Measurements from ENCODE around the gene SPRTN. TPM values are rescaled to one million over a fixed set of nuclear protein-coding genes. Genes with fewer than 3 reads are reported as not detected.

The SPRTN gene
- total and polyA plus RNA-seq, 10 donors = 3.1 to 28.7 (median 11.6) TPM

DNA sequence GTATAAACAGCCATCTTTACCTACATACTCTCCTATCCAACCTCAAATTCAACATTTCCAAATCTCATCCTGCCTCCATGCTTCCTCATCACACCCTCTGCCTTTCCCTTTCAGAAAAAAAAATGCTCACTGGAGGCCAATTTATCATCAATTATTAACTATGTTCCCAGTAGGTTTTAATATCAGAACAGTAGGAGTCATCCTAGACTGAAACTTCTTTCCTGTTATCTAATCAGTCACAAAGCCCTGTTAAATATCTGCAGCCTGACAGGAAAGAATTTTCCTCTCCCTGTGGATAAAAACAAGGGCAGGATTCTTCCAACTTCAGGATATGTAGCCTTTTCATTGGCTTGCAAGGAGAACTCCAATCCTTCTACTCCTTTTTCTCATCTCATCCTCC is 55.6 kb downstream of the SPRTN start:
- Histone ChIP-seq H3K36me3 (no peaks in the 10 kb centered on the region), H3K27ac (no peak overlapping the region), H3K4me3 (no peak overlapping the region), H3K27me3 (replicated peaks in 1 of 7) (no peaks in the 10 kb centered on the region), H3K4me1 (peaks cover 21 to 92% (median 45%) of the 10 kb centered on the region in 6 donors), H3K9me3 (no peaks in the 10 kb centered on the region)
- no peak for DNase-seq
- TF ChIP-seq, protein P1, sequence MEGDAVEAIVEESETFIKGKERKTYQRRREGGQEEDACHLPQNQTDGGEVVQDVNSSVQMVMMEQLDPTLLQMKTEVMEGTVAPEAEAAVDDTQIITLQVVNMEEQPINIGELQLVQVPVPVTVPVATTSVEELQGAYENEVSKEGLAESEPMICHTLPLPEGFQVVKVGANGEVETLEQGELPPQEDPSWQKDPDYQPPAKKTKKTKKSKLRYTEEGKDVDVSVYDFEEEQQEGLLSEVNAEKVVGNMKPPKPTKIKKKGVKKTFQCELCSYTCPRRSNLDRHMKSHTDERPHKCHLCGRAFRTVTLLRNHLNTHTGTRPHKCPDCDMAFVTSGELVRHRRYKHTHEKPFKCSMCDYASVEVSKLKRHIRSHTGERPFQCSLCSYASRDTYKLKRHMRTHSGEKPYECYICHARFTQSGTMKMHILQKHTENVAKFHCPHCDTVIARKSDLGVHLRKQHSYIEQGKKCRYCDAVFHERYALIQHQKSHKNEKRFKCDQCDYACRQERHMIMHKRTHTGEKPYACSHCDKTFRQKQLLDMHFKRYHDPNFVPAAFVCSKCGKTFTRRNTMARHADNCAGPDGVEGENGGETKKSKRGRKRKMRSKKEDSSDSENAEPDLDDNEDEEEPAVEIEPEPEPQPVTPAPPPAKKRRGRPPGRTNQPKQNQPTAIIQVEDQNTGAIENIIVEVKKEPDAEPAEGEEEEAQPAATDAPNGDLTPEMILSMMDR (IDR thresholded peaks at IDR 0.05 in 8 of 11, conservative IDR thresholded peaks at IDR 0.05 in 3 of 11) = no peak
- no peak for TF ChIP-seq POLR2A (IDR thresholded peaks at IDR 0.05)
- no peak for TF ChIP-seq POLR2AphosphoS5 (IDR thresholded peaks at IDR 0.05)
- intact Hi-C loops (cut with DNase I; ENCODE audit: low total_unique reads) = no loop called here

DNA sequence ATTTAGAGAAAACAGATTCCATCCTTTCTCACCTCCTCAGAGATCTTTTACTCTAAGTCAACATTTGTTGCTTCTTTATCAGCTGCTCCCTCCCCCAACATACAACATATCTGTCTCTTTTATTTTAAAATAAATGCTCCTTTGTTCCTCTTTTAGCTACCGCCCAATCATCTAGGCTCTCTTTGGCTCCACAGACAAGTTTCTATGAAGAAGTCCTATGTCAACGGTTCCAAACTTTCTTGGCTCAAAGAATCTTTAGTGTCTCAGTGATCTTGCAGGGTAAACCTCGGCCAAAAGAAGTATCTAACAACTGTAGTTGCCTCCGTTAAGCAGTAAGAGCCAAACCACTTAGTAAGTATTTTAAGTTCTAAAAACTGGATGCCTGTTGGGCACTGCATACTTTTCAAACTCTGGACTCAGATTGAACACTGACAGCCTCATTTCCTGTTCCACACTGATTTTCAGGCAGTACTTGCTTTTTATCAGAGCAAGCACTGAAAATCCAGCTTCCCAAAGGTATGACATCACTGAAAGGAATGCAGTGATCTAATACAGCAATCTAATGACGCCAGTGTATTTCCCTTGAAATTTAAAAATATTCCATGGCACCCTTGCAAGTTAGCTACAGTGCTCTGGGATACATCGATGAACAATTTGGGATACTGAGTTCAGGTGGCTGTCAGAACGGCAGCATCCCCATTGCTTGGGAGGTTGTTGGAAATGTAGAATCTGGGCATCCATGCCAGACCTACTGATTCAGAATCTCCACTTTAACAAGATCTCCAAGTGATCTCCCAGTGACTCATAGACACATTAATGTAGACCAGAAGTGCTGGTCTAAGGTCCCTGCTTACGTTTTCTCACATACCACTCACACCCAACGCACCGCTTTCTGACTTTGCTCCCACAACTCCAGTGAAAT is 57.2 kb downstream of the SPRTN start:
- intact Hi-C loops (cut with DNase I; ENCODE audit: low total_unique reads) = no loop called here
- no peak for TF ChIP-seq POLR2AphosphoS5 (IDR thresholded peaks at IDR 0.05)
- TF ChIP-seq, protein P1 (IDR thresholded peaks at IDR 0.05 in 8 of 11, conservative IDR thresholded peaks at IDR 0.05 in 3 of 11) = no peak
- no peak for TF ChIP-seq POLR2A (IDR thresholded peaks at IDR 0.05)
- 52 to 66% (median 57%) methylated on average over 10 of the region's 10 CpGs for WGBS, 5 donors
- H3K4me3 ChIP-seq = no peak overlapping the region
- no peaks in the 10 kb centered on the region for H3K27me3 ChIP-seq (replicated peaks in 1 of 7)
- H3K9me3 ChIP-seq = no peaks in the 10 kb centered on the region
- H3K4me1 ChIP-seq = peaks cover 17 to 86% (median 47%) of the 10 kb centered on the region in 6 donors
- H3K36me3 ChIP-seq = no peaks in the 10 kb centered on the region
- H3K27ac ChIP-seq = peak overlapping the region; percentile 1 to 66 (median 50)
- no peak for DNase-seq

DNA sequence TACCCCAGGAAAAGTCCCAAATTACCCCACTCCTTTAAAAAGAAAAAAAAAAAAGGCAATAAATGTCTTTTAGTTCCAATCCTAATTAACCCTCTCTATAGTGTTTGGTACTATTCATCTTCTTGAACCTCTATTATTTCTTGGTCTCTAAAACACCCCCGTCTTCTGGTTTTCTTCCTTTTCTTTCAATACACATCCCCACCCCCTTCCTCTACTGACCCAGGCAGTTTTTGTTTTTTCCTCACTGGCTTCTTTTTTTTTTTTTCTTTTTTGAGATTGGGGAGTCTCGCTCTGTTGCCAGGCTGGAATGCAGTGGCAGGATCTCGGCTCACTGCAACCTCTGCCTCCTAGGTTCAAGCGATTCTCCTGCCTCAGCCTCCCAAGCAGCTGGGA is 57.9 kb downstream of the SPRTN start:
- WGBS, 5 donors = 89 to 98% (median 93%) methylated on average over 4 of the region's 4 CpGs
- intact Hi-C loops (cut with DNase I; ENCODE audit: low total_unique reads) = no loop called here
- DNase-seq = no peak
- TF ChIP-seq POLR2A (IDR thresholded peaks at IDR 0.05) (no peak), POLR2AphosphoS5 (IDR thresholded peaks at IDR 0.05) (no peak)
- TF ChIP-seq, protein P1 (IDR thresholded peaks at IDR 0.05 in 8 of 11, conservative IDR thresholded peaks at IDR 0.05 in 3 of 11) = no peak
- Histone ChIP-seq H3K4me1 (peaks cover 17 to 86% (median 43%) of the 10 kb centered on the region in 6 donors), H3K9me3 (no peaks in the 10 kb centered on the region), H3K27me3 (replicated peaks in 1 of 7) (no peaks in the 10 kb centered on the region), H3K36me3 (no peaks in the 10 kb centered on the region), H3K4me3 (no peak overlapping the region), H3K27ac (peak overlapping the region in 7 of 8 donors; percentile 1 to 66 (median 52))

DNA sequence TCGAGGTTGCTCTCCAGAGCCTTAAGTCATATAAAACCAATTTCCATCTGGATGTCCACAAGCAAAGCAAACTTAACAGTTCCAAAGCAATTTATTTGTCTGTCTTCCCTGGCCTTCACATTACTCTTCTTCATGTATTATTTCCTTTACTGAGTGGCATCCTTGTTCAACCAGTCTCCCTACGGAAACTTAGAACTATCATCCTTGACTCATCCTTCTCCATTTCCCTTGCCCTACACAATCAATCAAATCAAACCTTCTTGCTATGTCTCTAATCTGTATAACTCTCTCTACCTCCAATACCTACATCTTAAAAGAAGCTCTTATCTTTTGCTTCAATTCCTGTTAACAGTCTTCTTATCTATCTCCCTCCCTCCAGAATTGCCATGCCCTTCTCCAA is 58.5 kb downstream of the SPRTN start:
- no peak overlapping the region for H3K27ac ChIP-seq
- WGBS, 5 donors = 80 to 93% (median 89%) methylated on average over 2 of the region's 2 CpGs
- H3K9me3 ChIP-seq = no peaks in the 10 kb centered on the region
- intact Hi-C loops (cut with DNase I; ENCODE audit: low total_unique reads) = no loop called here
- DNase-seq = no peak
- no peak overlapping the region for H3K4me3 ChIP-seq
- no peaks in the 10 kb centered on the region for H3K27me3 ChIP-seq (replicated peaks in 1 of 7)
- H3K4me1 ChIP-seq = peaks cover 17 to 80% (median 41%) of the 10 kb centered on the region in 6 donors
- TF ChIP-seq, protein P1 (IDR thresholded peaks at IDR 0.05 in 8 of 11, conservative IDR thresholded peaks at IDR 0.05 in 3 of 11) = no peak
- TF ChIP-seq POLR2A (IDR thresholded peaks at IDR 0.05) (no peak), POLR2AphosphoS5 (IDR thresholded peaks at IDR 0.05) (no peak)
- H3K36me3 ChIP-seq = no peaks in the 10 kb centered on the region
